HG03460 (cell line): ENCODE data around the gene HSD11B1L.

ENCODE experiments used
- ATAC-seq: cut with Tn5 transposase; IDR thresholded peaks from one replicate; pipeline ENCODE4 v1.9.1; 2021; ENCODE audit not compliant: unreplicated experiment

Gene HSD11B1L

GRCh38 chr19:5666921-5667610 is 13.8 kb upstream of the HSD11B1L start:
- no peak for ATAC-seq

GRCh38 chr19:5667751-5668271 is 13.0 kb upstream of the HSD11B1L start:
- no peak for ATAC-seq

- ATAC-seq: no peak
Observed at GRCh38 chr19:5669212-5669611, 11.6 kb upstream of the HSD11B1L start.

- ATAC-seq: no peak
Observed at GRCh38 chr19:5671600-5671999, 9.2 kb upstream of the HSD11B1L start.

GRCh38 chr19:5672708-5673459 is 7.9 kb upstream of the HSD11B1L start:
- no peak for ATAC-seq

GRCh38 chr19:5673752-5674151 is 7.1 kb upstream of the HSD11B1L start:
- ATAC-seq: no peak

GRCh38 chr19:5674714-5675113 is 6.1 kb upstream of the HSD11B1L start:
- no peak for ATAC-seq

GRCh38 chr19:5676105-5676771 is 4.6 kb upstream of the HSD11B1L start:
- ATAC-seq: no peak

GRCh38 chr19:5676772-5677105 is 4.1 kb upstream of the HSD11B1L start:
- ATAC-seq: no peak

- ATAC-seq: no peak
Observed at GRCh38 chr19:5677136-5677535, 3.7 kb upstream of the HSD11B1L start.

GRCh38 chr19:5677580-5677979 is 3.2 kb upstream of the HSD11B1L start:
- ATAC-seq: no peak

- ATAC-seq: no peak
Observed at GRCh38 chr19:5678071-5678718, 2.6 kb upstream of the HSD11B1L start.

GRCh38 chr19:5679289-5680083 is 1.3 kb upstream of the HSD11B1L start:
- no peak for ATAC-seq

- ATAC-seq: no peak
Observed at GRCh38 chr19:5680084-5680436, 767 bp upstream of the HSD11B1L start.

- no peak for ATAC-seq
Observed at GRCh38 chr19:5681391-5682106, 722 bp downstream of the HSD11B1L start.

GRCh38 chr19:5682107-5682482 is 1.3 kb downstream of the HSD11B1L start:
- ATAC-seq: no peak

GRCh38 chr19:5683177-5683886 is 2.5 kb downstream of the HSD11B1L start:
- ATAC-seq: no peak

GRCh38 chr19:5684694-5685430 is 4.0 kb downstream of the HSD11B1L start:
- no peak for ATAC-seq

- no peak for ATAC-seq
Observed at GRCh38 chr19:5686326-5686646, 5.5 kb downstream of the HSD11B1L start.
